Stimulated activated CD4-positive, alpha-beta T cell treated with anti-CD3 and anti-CD28 coated beads, TNF-alpha, amount 100 ng/mL, for 24 hours (primary cell): ENCODE data around the gene ASPRV1.

Source experiments
- DNase-seq, 3 experiments: peaks; one replicate each; pipeline ENCODE4 v3.0.0-alpha.2; 2020; ENCODE audit warnings: low read depth in 3 of 3

Gene ASPRV1

DNA sequence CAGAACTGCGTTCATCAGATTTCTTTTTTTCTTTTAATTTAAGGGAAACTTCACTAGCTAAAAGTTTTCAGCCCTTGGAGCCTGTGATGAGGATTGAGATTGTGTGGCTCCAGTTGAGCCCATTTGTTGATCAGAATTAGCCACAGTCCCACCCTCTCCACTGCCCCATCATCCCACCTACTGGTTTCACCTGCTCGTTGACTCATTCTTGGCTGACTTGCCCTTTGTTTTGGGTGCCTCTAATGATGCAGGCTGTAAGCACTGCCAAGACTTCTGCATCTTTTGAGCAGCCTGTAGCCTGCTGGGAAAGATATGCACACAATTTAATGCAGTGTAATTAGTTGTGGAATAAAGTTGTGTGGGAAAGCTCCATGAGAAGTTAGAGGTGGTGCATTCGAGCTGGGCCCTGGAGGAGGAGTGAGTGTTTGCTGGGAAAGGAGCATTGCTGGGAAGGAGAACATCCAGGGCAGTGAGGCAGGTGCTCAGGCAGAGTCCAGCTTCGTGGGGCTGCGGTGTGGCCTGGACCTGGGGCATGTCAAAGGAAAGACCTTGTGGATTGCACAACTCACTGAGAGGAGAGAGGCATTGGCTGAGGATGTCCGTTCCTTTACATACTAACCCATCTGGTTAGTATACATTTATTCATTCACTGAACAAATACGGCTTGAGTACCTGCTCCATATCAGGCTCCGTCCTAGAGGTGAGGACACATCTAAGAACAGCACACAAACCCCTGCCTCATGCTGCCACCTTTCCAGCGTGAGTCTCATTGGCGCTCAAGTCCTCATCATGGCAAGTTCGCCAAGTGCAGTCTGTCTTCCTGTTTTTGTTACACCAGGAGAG lies 18.2 kb downstream of the ASPRV1 start:
- DNase-seq = no peak

DNA sequence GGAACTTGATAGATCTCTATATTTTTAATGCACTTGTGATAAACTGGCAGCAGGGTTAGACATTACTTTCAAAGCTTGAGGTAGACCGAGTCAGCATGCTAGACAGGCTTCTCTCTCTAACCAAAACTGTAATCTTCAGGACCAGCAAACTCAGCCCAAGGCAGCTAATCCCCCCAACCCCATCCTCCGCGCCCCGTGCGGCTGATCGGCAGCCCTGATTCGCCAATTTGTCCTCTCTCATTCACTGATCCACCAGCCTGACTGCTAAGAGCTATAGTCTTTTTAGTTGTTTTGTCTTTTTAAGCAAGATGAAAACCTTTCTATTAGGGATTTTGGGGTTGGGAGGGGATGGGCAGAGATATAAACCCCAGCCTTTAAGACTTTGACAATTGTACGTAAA lies 20.7 kb downstream of the ASPRV1 start:
- no peak for DNase-seq

DNA sequence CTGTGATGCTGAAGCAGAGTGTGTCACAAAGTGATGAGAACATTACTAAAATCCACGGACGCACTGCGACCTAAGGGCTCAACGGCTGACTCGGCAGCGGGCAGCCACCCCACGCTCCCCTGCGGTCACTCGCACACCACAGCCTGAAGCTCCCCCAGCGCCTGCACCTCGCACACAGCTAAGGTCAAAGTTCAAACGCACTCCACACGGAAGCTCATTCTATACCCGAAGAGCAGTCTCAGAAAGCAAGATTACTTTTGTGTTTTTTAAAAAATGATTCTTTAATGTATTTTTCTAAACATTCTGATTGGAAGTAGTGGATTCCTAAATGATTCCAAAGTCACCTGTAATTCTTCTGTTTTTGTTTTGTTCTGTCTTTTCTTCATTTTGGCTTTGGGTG lies 21.7 kb downstream of the ASPRV1 start:
- DNase-seq = no peak

DNA sequence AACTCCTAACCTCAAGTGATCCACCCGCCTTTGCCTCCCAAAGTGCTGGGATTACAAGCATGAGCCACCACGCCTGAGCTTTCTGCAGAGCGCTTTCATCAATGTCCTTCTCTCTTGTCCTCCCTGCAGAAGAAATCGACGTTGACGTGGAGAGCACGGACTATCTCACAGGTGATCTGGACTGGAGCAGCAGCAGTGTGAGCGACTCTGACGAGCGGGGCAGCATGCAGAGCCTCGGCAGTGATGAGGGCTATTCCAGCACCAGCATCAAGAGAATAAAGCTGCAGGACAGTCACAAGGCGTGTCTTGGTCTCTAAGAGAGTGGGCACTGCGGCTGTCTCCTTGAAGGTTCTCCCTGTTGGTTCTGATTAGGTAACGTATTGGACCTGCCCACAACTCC lies 23.5 kb downstream of the ASPRV1 start:
- no peak for DNase-seq

DNA sequence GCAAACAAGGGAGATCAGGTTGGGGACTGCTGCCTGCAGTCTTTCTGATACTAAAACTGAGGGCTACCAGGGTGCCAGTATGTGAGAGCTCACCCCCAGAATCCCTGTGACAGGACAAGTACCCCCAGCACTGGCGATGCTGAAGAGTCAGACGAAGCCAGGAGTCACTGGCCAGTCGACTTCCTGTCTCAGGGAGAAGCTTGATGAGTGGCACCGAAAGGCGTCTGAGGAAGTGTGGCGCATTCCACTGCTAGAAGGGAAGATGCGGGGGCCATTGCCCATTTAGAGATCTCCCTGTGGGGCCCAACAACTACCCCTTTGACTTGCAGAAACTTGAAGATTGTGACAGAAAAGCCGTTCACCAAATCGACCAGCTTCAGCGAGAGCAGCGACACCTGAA lies 24.5 kb downstream of the ASPRV1 start:
- DNase-seq = no peak

DNA sequence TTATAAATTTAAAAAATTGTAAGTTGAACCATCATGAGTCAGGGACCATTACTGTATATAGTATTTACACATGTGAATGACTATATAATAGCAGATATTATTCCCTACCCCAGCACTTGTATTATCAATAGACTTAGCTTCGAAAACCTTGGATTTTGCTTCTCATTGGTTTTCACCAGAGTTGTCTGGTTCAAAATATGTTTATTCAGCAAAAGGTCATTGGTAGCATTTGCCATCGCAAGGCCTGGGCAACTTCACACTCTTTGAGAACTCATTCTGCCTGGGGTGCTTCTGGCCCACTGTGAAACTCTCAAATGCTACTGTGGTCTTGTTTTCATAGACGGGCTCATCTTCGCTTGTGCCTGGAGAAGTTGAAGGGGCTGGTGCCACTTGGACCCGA lies 26.4 kb downstream of the ASPRV1 start:
- DNase-seq = no peak

DNA sequence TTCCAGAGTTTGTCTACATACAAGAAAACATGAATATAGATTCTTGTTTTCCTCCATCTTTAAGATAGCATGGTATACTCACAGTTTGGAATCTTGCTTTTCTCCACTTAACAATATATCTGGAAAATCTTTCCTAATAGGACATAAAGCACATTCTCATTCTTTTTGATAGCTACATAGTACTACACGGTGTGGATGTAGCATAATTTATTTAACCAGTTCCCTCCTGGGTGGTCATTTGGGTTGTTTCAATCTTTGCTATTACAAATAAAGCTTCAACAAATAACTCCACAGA lies 26.9 kb downstream of the ASPRV1 start:
- no peak for DNase-seq

DNA sequence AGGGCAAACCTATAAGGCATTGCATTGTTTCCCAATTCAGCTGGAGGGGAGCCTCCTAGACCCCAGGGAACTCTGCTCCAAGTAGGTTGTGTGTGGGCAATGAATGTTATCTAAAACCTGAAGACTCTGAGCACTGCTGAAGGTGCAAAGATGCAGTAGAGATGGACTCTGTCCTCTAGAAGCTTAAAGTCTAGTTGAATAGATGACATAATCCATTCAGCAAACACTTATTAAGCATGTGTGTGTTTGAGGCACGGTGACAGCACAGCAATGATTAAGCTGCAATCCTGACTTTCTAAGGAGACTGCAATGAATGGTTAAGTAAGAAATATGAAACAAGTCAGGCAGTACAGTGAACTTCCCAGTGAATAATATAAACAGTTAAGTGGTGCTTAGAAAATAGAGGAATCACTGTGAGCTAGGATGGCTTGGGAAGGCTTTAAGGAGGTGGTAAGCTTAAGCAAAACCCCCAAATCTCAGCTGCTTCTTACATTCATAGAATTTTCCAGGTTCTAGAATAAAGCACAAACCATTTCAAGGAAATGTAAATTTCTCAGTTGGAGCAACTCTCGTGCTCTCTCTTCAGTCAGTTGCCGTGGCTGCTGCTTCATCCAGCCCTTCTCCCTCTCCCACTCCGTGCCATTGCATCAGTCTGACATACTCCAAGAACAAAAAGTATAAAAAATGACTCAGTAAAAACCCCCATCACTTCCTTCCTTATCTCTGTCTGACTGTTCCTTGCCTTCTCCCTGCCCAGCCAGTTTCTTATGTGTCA lies 27.4 kb downstream of the ASPRV1 start:
- DNase-seq = no peak

DNA sequence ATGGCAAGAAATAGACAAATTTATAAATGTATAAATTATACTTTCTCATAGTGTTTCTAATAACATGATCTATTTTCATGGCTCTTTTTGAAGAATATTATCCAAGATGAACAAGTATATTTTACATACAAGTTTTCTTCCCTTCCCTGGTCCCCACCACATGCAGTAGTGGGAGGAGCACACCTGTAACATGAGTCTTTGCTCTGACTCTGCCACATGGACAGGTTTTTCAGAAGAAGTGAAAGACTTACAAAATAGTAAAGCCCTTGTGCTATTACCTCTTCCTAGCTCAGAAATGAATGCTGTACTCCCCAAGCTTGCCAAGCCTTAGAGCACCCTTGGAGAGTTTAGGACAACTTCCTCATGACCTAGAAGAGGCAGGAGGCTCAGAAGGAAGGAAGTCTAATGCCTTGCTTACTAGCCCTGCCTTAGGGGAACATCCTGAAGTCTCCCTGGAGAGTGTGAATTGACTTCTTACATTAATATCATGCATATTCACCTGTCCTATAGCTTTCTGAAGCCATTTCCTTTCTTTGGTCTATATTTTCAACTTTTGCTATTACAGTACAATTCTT lies 28.1 kb downstream of the ASPRV1 start:
- no peak for DNase-seq

DNA sequence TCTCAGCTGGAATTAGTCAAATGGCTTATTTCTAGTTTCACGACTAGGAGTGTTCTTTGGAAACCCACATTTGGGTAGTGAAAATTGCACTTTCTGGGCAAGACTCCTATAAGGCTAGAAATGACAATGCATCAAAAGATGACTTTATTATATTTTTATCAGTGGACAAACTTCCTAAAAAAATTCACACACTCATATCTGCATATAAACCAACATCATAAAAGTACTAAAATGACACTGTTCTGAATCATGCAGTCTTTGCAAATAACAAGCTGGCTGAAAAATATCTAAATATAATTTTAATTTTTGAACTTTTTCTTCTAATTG lies 28.9 kb downstream of the ASPRV1 start:
- DNase-seq = no peak

DNA sequence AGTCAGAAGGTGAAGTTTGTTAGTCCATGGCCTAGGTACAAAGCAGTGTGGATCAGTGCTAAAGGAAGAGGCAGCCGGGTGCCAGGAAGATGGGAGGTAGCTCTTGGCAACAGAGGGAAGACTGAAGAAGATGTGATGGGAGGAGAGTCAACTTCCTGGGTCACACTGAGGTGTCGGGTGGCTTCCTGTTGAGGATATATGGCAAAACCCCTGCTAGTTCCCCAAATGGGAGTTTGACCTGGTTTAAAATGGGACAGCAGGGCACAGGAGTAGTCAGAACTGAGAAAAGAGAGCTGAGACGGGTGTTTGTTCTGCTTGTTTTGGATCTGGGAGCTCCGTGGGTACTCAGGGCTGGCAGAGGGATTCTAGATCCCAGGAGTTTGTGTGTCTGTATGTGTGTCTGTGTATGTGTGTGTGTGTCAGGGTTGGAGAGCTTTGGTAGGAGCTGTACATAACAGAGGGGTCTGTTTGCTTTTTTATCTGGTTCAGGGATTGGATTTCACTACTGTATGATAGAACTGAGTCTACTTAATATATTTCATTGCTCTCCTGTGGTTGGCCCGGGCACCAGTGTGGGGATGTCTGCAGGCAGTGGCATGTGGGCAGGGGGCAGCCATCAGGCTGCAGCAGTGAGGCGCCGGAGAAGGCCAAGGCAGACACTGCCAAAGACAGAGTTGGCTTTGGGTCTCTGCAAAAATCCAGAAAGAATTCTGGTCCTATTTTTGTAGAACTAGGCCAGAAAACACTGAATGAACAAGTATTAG lies 29.4 kb downstream of the ASPRV1 start:
- DNase-seq = no peak

DNA sequence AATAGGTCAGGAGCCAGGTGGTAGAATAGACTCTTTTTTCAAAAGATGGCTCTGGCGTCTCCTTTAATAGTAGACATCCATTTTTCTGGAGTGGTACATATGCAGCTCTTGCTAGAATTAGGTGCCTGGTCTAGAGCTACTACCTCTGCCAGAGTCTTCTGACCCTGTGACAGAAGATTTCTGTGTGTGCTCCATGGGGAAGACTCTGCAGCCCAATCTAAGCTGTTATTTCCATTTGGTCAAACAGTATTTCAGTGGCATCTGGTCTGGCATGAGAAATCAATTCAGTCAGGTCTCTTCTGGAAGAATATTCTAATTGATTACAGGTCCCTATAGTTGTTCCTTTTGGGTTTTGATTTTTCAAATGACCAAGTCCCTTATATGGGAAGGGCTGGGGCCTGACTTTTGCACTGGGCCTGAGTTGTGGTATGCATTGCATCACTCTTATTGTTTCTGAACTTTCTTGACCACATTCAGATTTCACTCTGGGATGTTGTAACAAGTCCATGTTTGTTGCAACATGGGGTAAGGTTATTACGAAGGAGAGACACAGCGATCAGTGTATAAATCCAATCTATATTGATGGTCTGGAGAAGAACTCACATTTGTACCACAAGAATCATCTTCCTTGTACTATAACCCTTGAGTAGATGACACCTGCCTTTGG lies 34.4 kb downstream of the ASPRV1 start:
- no peak for DNase-seq

DNA sequence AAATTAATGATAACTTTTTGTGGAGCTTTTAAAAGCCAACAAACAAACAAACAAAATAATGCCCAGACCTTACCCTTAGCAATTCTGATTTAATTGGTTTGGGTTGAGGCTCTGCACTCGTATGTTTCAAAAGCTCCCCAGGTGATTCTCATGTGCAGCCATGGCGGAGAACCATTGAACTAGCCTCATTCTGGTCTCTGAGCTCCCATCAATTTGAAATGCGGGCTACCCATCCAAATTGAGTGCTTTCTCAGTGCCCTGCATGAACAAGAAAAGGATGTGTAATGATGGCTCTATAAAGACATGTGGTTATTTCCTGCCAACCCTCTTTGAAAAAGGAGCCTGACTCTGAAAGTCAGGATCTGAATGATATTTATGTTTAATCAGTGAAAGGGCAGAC lies 38.3 kb downstream of the ASPRV1 start:
- DNase-seq = no peak

DNA sequence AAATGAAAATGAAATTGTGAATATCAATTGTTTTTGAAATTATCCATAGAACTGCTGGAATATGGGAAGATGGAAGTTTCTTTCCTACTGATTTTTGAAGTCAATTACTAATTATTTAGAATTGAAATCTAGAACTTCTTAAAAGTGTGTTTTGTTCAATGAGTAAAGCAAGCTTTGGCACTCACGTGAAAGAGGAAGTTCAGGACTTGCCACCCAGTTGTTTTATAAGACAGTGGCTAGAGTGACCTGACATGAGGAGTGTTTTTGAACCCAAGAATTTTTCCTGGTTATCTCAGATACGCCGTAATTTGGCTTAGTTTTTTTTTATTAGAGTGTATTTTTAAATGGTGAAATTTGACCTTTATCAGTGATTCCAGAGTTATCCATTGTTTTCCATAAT lies 43.0 kb downstream of the ASPRV1 start:
- no peak for DNase-seq

DNA sequence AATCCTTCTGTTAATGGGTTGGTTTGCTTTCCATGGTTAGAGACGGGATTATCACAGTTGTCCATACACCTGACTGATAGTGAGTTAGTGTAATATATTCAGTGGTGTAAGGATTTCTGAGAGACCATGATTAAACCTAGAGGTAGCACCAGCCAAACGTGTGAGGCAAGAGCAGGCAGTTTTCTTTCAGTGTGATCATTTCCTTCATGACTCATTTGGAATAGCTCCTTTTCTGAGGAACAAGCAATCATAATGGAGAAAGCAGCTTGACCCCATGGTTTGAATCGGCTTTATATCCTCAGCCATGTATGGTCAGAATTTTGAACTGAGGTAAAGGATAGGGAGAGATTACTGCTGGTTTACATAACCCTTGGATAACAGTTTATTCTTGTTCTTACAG lies 43.6 kb downstream of the ASPRV1 start:
- DNase-seq = no peak

DNA sequence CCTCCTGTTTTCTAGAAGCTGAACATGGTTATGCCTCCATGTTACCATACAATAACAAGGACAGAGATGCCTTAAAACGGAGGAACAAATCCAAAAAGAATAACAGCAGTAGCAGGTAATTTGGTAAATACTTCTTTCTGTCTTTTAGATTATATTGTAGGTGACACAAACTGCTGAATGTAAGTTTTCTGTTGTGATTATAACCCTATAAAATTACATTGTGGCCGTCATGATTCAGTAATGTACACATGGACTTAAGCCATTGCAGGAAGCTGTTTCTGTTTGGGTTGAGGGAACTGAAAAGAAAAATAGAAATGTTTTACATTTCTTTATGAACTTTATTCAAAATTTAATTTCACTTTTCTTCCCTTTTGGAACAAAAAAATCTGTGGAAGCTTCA lies 45.3 kb downstream of the ASPRV1 start:
- DNase-seq = no peak

DNA sequence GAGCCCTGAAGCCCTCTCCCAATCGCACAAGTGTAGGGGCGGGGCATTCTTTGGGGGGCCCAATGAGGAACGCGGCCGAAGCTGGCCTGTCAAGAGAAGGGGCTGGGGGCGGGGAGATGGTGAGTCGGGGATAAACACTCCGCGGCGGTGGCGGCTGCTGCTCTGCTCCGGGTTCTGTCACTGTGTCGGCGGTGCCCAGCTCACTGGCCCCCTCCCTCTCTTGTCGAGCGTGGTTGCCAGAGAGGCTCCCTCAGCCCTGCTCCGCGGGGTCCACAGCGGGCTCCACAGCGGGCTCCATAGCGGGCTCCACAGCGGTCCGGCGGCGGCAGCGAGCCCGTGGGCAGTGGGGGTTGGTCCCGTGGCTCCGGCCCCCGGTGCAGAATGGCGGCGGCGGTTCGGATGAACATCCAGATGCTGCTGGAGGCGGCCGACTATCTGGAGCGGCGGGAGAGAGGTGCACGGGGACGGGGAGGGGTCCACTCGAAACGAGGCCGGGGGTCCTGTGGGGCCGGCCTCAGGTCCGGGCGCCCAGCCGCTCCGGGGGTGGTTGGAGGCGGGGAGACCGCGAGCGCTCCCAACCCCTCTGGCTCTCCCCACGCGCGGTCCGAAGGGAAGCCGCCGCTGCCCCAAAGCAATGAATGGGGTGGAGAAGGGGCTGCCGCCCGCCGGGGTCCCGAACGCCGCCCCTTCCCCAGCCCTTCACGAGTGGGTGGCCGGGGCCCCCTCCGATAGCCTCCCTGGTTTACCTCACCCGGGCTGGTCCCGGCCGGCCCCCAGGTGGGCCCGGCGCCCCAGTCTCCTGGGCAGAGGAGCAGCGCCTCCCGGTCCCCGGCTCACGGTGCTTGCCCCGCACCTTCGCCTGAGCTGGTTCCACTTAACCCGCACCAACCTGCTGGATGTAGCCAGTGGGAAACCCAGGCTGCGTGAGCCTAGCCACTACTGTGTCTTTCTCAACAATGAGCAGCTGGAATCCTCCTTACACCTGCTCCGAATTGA lies 46.2 kb downstream of the ASPRV1 start, which contains the start of gene MXD1:
MXD1 (plus strand) TSS at position 160 of the 996 bp plus-strand sequence; CDS start at position 382, 222 bp downstream.
- DNase-seq = peak in 1 of 3 experiments; percentile 100

DNA sequence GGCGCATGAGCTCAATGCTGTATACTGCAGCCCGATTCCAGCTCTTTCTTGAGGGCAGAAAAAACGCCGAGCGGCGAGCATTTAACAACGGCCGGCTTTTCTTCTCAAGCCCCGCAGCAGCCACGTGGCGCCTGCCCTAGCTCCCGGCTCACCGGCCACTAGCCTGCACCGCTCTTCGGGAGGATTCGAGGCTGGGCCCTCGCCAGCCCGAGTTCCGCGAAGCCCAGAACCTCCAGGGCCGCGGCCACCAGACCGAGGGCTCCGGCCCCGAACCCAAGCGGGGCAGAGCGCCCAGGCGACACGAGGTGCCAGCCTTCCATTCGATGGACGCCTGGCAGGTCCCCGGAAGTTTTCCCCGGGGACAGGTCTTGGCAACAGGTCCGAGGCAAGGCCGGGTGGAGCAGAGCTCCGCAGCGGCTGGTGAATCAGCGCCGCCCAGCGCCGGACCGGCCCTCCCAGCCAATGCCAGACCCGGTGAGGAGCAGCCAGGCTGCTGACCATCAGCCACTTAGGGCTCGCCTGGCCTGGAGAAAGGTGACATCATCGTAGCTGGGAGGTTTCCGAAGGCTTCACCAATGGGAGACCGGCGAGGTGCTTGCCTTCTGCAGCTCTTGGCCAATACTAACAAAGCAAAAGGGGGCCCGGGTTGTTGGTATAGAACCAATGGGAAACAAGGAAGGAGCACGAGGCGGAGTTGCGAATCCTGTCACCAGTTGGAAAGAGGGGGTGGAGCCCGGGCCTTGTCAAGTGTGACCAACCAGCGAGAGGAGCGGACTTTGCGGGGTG lies 47.1 kb downstream of the ASPRV1 start:
- DNase-seq = peak in 2 of 3 experiments; percentile 99 to 100

DNA sequence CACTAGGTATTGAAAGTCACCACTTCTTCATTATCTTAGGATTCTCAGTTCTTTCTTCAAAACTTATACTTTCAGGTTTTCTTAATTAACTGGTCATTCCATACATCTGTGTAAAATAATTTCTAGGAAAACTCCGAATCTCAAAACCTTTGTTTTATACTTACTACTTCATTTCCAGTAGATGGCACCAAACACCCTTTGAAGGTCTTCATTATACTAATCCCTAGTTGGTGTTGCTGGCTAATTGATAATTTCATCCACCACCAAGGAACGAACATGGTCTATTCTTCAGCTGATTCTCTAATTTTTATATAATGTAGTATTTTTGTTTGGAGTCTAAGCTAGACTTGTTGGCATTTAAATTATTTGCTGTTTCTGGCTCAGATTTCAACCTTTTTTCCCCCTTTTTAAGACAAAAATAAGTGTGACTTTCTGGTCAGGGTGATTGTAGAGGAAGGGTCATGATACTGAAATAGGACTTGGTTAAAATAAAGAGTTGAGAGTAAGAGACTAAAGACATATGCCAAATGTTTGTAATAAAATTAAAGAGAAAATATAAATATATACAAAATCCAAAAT lies 49.4 kb downstream of the ASPRV1 start:
- DNase-seq = no peak
